ENCODE results near the gene MPPED1. TPM values are rescaled to one million over a fixed set of nuclear protein-coding genes. Genes with fewer than 3 reads are reported as not detected.

MPPED1 gene
- total RNA-seq, 1 donor from 2014 or later, result not detected

- Mint-ChIP-seq H3K4me1 (ENCODE audit: low read depth, unreplicated experiment) (no peaks in the 10 kb centered on the region), H3K4me3 (ENCODE audit: unreplicated experiment) (no peak overlapping the region), H3K27ac (ENCODE audit: unreplicated experiment) (peak overlapping the region; percentile 72), H3K27me3 (ENCODE audit: low read depth, unreplicated experiment) (peaks cover 66% of the 10 kb centered on the region), H3K36me3 (ENCODE audit: low read depth, unreplicated experiment) (no peaks in the 10 kb centered on the region), H3K9me3 (ENCODE audit: unreplicated experiment) (peaks cover 15% of the 10 kb centered on the region)
- Histone ChIP-seq H3K4me1 (ENCODE audit: insufficient read depth, low read length) (no peaks in the 10 kb centered on the region), H3K79me2 (ENCODE audit: insufficient read depth, low read length) (no peaks in the 10 kb centered on the region), H4K20me1 (ENCODE audit: insufficient read depth, low read length) (no peaks in the 10 kb centered on the region), H3K9me3 (ENCODE audit: insufficient read depth, low read depth, low read length) (no peaks in the 10 kb centered on the region), H3K9ac (ENCODE audit: low read length) (no peak overlapping the region), H3K36me3 (ENCODE audit: insufficient read depth, low read length) (no peaks in the 10 kb centered on the region), H3K4me2 (ENCODE audit: low read length) (no peak overlapping the region), H3K27ac (ENCODE audit: low read depth, low read length) (no peak overlapping the region), H2AFZ (ENCODE audit: low read depth, low read length) (no peak overlapping the region), H3K4me3 (ENCODE audit: insufficient read depth, low read depth, low read length) (no peak overlapping the region), H3K27me3 (ENCODE audit: insufficient read depth, low read length) (no peaks in the 10 kb centered on the region)
- TF ChIP-seq EZH2 (IDR thresholded peaks at IDR 0.05; ENCODE audit: insufficient read depth, low read length), result no peak
- TF ChIP-seq, protein P1, sequence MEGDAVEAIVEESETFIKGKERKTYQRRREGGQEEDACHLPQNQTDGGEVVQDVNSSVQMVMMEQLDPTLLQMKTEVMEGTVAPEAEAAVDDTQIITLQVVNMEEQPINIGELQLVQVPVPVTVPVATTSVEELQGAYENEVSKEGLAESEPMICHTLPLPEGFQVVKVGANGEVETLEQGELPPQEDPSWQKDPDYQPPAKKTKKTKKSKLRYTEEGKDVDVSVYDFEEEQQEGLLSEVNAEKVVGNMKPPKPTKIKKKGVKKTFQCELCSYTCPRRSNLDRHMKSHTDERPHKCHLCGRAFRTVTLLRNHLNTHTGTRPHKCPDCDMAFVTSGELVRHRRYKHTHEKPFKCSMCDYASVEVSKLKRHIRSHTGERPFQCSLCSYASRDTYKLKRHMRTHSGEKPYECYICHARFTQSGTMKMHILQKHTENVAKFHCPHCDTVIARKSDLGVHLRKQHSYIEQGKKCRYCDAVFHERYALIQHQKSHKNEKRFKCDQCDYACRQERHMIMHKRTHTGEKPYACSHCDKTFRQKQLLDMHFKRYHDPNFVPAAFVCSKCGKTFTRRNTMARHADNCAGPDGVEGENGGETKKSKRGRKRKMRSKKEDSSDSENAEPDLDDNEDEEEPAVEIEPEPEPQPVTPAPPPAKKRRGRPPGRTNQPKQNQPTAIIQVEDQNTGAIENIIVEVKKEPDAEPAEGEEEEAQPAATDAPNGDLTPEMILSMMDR (IDR thresholded peaks at IDR 0.05; ENCODE audit: insufficient read depth, low read depth, low read length), result no peak
- DNase-seq (ENCODE audit: low read depth) (no peak), FAIRE-seq (no peak)
Observed at GRCh38 chr22:43398910-43399309, 12.9 kb upstream of the MPPED1 start.

- Histone ChIP-seq H3K27ac (ENCODE audit: low read depth, low read length) (no peak overlapping the region), H3K9ac (ENCODE audit: low read length) (no peak overlapping the region), H2AFZ (ENCODE audit: low read depth, low read length) (no peak overlapping the region), H3K79me2 (ENCODE audit: insufficient read depth, low read length) (no peaks in the 10 kb centered on the region), H3K27me3 (ENCODE audit: insufficient read depth, low read length) (no peaks in the 10 kb centered on the region), H3K4me2 (ENCODE audit: low read length) (no peak overlapping the region), H3K4me3 (ENCODE audit: insufficient read depth, low read depth, low read length) (no peak overlapping the region), H3K9me3 (ENCODE audit: insufficient read depth, low read depth, low read length) (no peaks in the 10 kb centered on the region), H3K36me3 (ENCODE audit: insufficient read depth, low read length) (no peaks in the 10 kb centered on the region), H3K4me1 (ENCODE audit: insufficient read depth, low read length) (no peaks in the 10 kb centered on the region), H4K20me1 (ENCODE audit: insufficient read depth, low read length) (no peaks in the 10 kb centered on the region)
- TF ChIP-seq, protein P1 (IDR thresholded peaks at IDR 0.05; ENCODE audit: insufficient read depth, low read depth, low read length), result no peak
- TF ChIP-seq EZH2 (IDR thresholded peaks at IDR 0.05; ENCODE audit: insufficient read depth, low read length), result no peak
- FAIRE-seq, result no peak
- Mint-ChIP-seq H3K9me3 (ENCODE audit: unreplicated experiment) (peaks cover 15% of the 10 kb centered on the region), H3K4me1 (ENCODE audit: low read depth, unreplicated experiment) (no peaks in the 10 kb centered on the region), H3K36me3 (ENCODE audit: low read depth, unreplicated experiment) (no peaks in the 10 kb centered on the region), H3K27ac (ENCODE audit: unreplicated experiment) (no peak overlapping the region), H3K4me3 (ENCODE audit: unreplicated experiment) (no peak overlapping the region), H3K27me3 (ENCODE audit: low read depth, unreplicated experiment) (peaks cover 65% of the 10 kb centered on the region)
- no peak for DNase-seq (ENCODE audit: low read depth)
Observed at GRCh38 chr22:43399338-43399979, 12.4 kb upstream of the MPPED1 start.

DNA sequence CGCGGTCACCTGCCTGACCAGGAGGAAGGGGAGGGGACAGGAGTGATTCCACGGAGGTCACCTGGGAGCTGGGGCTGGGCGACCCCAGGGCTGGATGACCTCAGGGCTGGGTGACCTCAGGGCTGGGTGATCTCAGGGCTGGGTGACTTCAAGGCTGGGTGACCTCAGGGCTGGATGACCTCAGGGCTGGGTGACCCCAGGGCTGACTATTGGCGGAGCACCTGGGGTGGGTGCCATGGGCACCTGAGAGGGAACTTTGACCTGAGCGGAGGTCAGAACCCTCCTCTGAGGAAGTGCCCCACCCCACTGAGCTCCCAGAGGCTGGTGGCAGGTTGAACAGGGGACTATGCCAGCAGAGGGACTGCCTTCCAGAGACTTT, 11.8 kb upstream of the MPPED1 start:
- no peak overlapping the region for H3K4me2 ChIP-seq (ENCODE audit: low read length)
- no peaks in the 10 kb centered on the region for H3K79me2 ChIP-seq (ENCODE audit: insufficient read depth, low read length)
- DNase-seq (ENCODE audit: low read depth), result no peak
- H2AFZ ChIP-seq (ENCODE audit: low read depth, low read length), result no peak overlapping the region
- H3K9me3 ChIP-seq (ENCODE audit: insufficient read depth, low read depth, low read length), result no peaks in the 10 kb centered on the region
- H3K4me1 ChIP-seq (ENCODE audit: insufficient read depth, low read length), result no peaks in the 10 kb centered on the region
- Mint-ChIP-seq H3K4me1 (ENCODE audit: low read depth, unreplicated experiment) (no peaks in the 10 kb centered on the region), H3K9me3 (ENCODE audit: unreplicated experiment) (peaks cover 15% of the 10 kb centered on the region), H3K4me3 (ENCODE audit: unreplicated experiment) (no peak overlapping the region), H3K27me3 (ENCODE audit: low read depth, unreplicated experiment) (peaks cover 64% of the 10 kb centered on the region), H3K27ac (ENCODE audit: unreplicated experiment) (no peak overlapping the region), H3K36me3 (ENCODE audit: low read depth, unreplicated experiment) (no peaks in the 10 kb centered on the region)
- H3K27ac ChIP-seq (ENCODE audit: low read depth, low read length), result no peak overlapping the region
- no peaks in the 10 kb centered on the region for H4K20me1 ChIP-seq (ENCODE audit: insufficient read depth, low read length)
- FAIRE-seq, result no peak
- no peak overlapping the region for H3K9ac ChIP-seq (ENCODE audit: low read length)
- H3K4me3 ChIP-seq (ENCODE audit: insufficient read depth, low read depth, low read length), result no peak overlapping the region
- TF ChIP-seq EZH2 (IDR thresholded peaks at IDR 0.05; ENCODE audit: insufficient read depth, low read length), result no peak
- TF ChIP-seq, protein P1 (IDR thresholded peaks at IDR 0.05; ENCODE audit: insufficient read depth, low read depth, low read length), result no peak
- no peaks in the 10 kb centered on the region for H3K36me3 ChIP-seq (ENCODE audit: insufficient read depth, low read length)
- H3K27me3 ChIP-seq (ENCODE audit: insufficient read depth, low read length), result no peaks in the 10 kb centered on the region

Measured in astrocyte (in vitro differentiated cells and primary cell).